Measurements from ENCODE around the gene PCNX1. TPM values are rescaled to one million over a fixed set of nuclear protein-coding genes. Genes with fewer than 3 reads are reported as not detected.

PCNX1 gene
- total RNA-seq, 1 donor = 142 TPM

DNA sequence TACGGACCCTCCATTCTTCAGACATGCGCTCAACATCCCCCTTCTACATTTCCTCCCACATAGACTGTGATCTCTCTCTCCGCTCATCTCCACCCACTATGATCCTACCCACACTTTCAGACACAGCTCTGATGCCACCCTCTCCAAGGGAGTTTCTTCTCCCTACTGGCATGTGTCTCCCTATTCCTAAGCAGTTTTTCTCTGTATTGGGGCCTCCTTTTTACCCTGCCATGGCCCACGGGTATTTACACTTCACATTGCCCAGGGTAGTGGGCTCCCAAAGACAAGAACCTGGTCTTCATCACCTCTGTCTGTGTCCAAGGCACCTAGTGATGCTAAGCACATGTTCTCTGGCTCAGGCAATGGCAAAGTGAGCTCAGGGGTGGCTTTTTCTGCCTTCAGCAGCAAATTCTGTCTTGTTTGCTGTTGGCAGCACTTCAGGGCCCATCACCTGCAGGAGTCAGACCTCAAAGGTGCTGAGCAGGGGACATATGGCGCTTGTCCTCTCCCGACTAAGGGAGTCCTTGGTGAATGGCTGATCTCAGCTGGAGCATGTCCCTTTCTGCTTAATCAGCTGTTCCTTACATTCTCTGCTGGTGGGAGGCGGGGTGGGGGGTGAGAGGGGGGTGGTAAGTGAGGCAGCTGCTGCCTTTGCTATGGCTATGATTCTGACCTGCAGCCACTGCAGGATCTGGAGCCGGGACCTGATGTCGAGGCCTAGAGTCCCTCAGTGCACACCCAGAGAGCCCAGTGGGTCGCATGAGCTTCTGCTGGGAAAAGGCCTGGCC, 256.8 kb downstream of the PCNX1 start:
- peaks cover 15% of the 10 kb centered on the region for H3K4me1 ChIP-seq (ENCODE audit: insufficient read depth, low read length)
- H3K4me3 ChIP-seq (ENCODE audit: low read length) = no peak overlapping the region
- H3K9me3 ChIP-seq (ENCODE audit: low read depth, low read length) = no peaks in the 10 kb centered on the region
- H3K27me3 ChIP-seq (ENCODE audit: insufficient read depth, low read length) = no peaks in the 10 kb centered on the region

Other genes with a start within 250 kb of the PCNX1 start
- 7.5 TPM for gene MAP3K9, start 97.9 kb upstream of the PCNX1 start, total RNA-seq

Measured in mononuclear cell (primary cell).